MM.1S (cell line): Measurements from ENCODE around the gene MAD1L1.

Experiments used
- DNase-seq: peaks from one replicate; pipeline ENCODE4 v3.0.0-alpha.2; 2015
- H2AFZ ChIP-seq: fragments of 300-600 bp; sonication (generic); 2 replicates; pipeline ENCODE4 v1.6.0; 2016; ENCODE audit warnings: antibody characterized with exemption, low read length
- H3F3A ChIP-seq: fragments of 300-600 bp; sonication (generic); 2 replicates; pipeline ENCODE4 v1.6.1; 2016; ENCODE audit warnings: mild to moderate bottlenecking, antibody characterized with exemption, low read length, moderate library complexity, mixed read lengths; ENCODE audit not compliant: insufficient read depth
- H3K27ac ChIP-seq: fragments of 300-600 bp; sonication (generic); 2 replicates; pipeline ENCODE4 v1.5.1; 2016; ENCODE audit warnings: mild to moderate bottlenecking, low read length
- H3K27me3 ChIP-seq: fragments of 300-600 bp; sonication (generic); replicated peaks from 2 replicates; pipeline ENCODE4 v1.6.0; 2016; ENCODE audit warnings: low read length; ENCODE audit not compliant: insufficient read depth
- H3K36me3 ChIP-seq: fragments of 300-600 bp; sonication (generic); replicated peaks from 2 replicates; pipeline ENCODE4 v1.6.1; 2016; ENCODE audit warnings: mild to moderate bottlenecking, low read length, mixed read lengths; ENCODE audit not compliant: insufficient read depth
- H3K4me1 ChIP-seq: fragments of 300-600 bp; sonication (generic); 2 replicates; pipeline ENCODE4 v1.6.1; 2016; ENCODE audit warnings: low read length, mixed read lengths
- H3K4me2 ChIP-seq: fragments of 300-600 bp; sonication (generic); 2 replicates; pipeline ENCODE4 v1.6.0; 2016; ENCODE audit warnings: low read depth, low read length
- H3K4me3 ChIP-seq: fragments of 300-600 bp; sonication (generic); 2 replicates; pipeline ENCODE4 v1.5.1; 2016; ENCODE audit warnings: low read length, mixed read lengths
- H3K79me2 ChIP-seq: fragments of 300-600 bp; sonication (generic); 2 replicates; pipeline ENCODE4 v1.6.1; 2016; ENCODE audit warnings: mixed run types, low read length, mixed read lengths
- H3K9ac ChIP-seq: fragments of 300-600 bp; sonication (generic); 2 replicates; pipeline ENCODE4 v1.6.1; 2016; ENCODE audit warnings: low read length, mixed read lengths
- H3K9me2 ChIP-seq: fragments of 300-600 bp; sonication (generic); replicated peaks from 2 replicates; pipeline ENCODE4 v1.6.1; 2016; ENCODE audit warnings: mild to moderate bottlenecking, low read length, mixed read lengths; ENCODE audit not compliant: insufficient read depth
- H3K9me3 ChIP-seq: fragments of 300-600 bp; sonication (generic); replicated peaks from 2 replicates; pipeline ENCODE4 v1.6.1; 2016; ENCODE audit warnings: mild to moderate bottlenecking, low read length, mixed read lengths; ENCODE audit not compliant: insufficient read depth
- H4K20me1 ChIP-seq: fragments of 300-600 bp; sonication (generic); 2 replicates; pipeline ENCODE4 v1.6.1; 2016; ENCODE audit warnings: mild to moderate bottlenecking, low read length, moderate library complexity, mixed read lengths; ENCODE audit not compliant: insufficient read depth
- EZH2 ChIP-seq: fragments of 300-600 bp; sonication (generic); optimal IDR thresholded peaks from 2 replicates; pipeline ENCODE3; 2017; ENCODE audit warnings: low read depth, mild to moderate bottlenecking, antibody characterized with exemption, low read length, mixed read lengths
- EZH2phosphoT487 ChIP-seq: fragments of 300-600 bp; sonication (generic); IDR thresholded peaks from 2 replicates; pipeline ENCODE4 v1.6.1; 2018; ENCODE audit warnings: antibody characterized with exemption, low read length
- TF ChIP-seq, protein P1 (sequence below): fragments of 300-600 bp; sonication (generic); IDR thresholded peaks from 2 replicates; pipeline ENCODE4 v1.5.1; 2016; ENCODE audit warnings: antibody characterized with exemption, low read length, mixed read lengths

MAD1L1 gene

DNA sequence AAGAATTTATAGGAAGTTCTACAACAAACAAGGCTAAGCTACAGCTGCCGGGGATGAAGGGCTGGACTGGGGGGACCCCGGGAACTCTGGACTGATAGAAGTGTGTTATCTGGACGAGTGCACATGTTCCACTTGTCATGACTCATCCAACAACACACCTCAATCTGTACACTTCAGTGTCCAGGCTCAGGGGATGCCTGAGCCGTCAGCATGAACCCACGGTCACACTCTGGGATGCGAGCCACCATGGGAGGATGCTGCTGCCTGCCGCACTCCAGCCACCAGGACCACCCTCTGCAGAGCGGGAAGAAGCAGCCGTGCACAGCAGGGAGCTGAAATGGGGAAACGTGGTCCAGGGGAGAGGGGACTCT, 67.5 kb downstream of the MAD1L1 start:
- no peak for DNase-seq
- Histone ChIP-seq H3K27me3 (no peaks in the 10 kb centered on the region), H4K20me1 (no peaks in the 10 kb centered on the region), H3K36me3 (no peaks in the 10 kb centered on the region), H3K9ac (no peak overlapping the region), H3K9me2 (no peaks in the 10 kb centered on the region), H3K9me3 (no peaks in the 10 kb centered on the region), H3K79me2 (no peaks in the 10 kb centered on the region), H3K4me1 (no peaks in the 10 kb centered on the region), H3K27ac (no peak overlapping the region), H3K4me2 (no peak overlapping the region), H3F3A (no peaks in the 10 kb centered on the region), H3K4me3 (no peak overlapping the region), H2AFZ (no peak overlapping the region)
- TF ChIP-seq, protein P1, sequence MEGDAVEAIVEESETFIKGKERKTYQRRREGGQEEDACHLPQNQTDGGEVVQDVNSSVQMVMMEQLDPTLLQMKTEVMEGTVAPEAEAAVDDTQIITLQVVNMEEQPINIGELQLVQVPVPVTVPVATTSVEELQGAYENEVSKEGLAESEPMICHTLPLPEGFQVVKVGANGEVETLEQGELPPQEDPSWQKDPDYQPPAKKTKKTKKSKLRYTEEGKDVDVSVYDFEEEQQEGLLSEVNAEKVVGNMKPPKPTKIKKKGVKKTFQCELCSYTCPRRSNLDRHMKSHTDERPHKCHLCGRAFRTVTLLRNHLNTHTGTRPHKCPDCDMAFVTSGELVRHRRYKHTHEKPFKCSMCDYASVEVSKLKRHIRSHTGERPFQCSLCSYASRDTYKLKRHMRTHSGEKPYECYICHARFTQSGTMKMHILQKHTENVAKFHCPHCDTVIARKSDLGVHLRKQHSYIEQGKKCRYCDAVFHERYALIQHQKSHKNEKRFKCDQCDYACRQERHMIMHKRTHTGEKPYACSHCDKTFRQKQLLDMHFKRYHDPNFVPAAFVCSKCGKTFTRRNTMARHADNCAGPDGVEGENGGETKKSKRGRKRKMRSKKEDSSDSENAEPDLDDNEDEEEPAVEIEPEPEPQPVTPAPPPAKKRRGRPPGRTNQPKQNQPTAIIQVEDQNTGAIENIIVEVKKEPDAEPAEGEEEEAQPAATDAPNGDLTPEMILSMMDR = no peak
- TF ChIP-seq EZH2phosphoT487 = no peak
- no peak for TF ChIP-seq EZH2

DNA sequence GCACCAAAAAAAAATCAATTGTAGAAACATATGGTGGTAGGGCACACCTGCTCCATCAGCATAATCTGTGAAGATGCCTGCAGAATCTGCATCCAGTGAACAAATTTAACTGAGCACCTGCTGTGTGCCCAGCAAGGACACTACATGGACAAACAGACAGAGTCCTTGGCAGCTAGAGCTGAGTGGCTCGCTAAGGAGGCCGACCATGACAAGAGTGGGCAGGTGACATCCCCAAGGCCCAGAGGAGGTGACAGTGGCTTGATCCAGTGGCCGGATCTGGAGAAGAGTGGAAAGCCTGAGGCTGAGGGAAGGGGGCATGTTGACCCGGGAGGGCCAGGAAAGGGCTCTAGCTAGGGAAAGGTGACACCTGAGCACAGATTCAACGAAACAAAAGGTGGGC, 68.1 kb downstream of the MAD1L1 start:
- no peak for DNase-seq
- Histone ChIP-seq H3K79me2 (no peaks in the 10 kb centered on the region), H3F3A (no peaks in the 10 kb centered on the region), H3K27ac (no peak overlapping the region), H4K20me1 (no peaks in the 10 kb centered on the region), H2AFZ (no peak overlapping the region), H3K4me3 (no peak overlapping the region), H3K27me3 (no peaks in the 10 kb centered on the region), H3K9me2 (no peaks in the 10 kb centered on the region), H3K4me1 (no peaks in the 10 kb centered on the region), H3K9me3 (no peaks in the 10 kb centered on the region), H3K36me3 (no peaks in the 10 kb centered on the region), H3K4me2 (no peak overlapping the region), H3K9ac (no peak overlapping the region)
- TF ChIP-seq, protein P1 = no peak
- TF ChIP-seq EZH2phosphoT487 (no peak), EZH2 (no peak)

- DNase-seq = no peak
- H3K27me3 ChIP-seq = no peaks in the 10 kb centered on the region
- no peaks in the 10 kb centered on the region for H4K20me1 ChIP-seq
- no peak overlapping the region for H3K4me3 ChIP-seq
- H3K36me3 ChIP-seq = no peaks in the 10 kb centered on the region
- no peak overlapping the region for H3K9ac ChIP-seq
- no peaks in the 10 kb centered on the region for H3K4me1 ChIP-seq
- no peaks in the 10 kb centered on the region for H3K79me2 ChIP-seq
- H3F3A ChIP-seq = no peaks in the 10 kb centered on the region
- no peak overlapping the region for H3K4me2 ChIP-seq
- no peak for TF ChIP-seq EZH2phosphoT487
- TF ChIP-seq, protein P1 = no peak
- no peak for TF ChIP-seq EZH2
- H3K27ac ChIP-seq = no peak overlapping the region
- no peaks in the 10 kb centered on the region for H3K9me3 ChIP-seq
- H3K9me2 ChIP-seq = no peaks in the 10 kb centered on the region
- no peak overlapping the region for H2AFZ ChIP-seq
These were observed 68.9 kb downstream of the MAD1L1 start for GRCh38 chr7:2163600-2164555.
